Dedifferentiated amniotic fluid mesenchymal stem cell (primary cell): ENCODE results near the gene RPL10.

Source experiments
- DNase-seq: peaks from one replicate; pipeline ENCODE4 v3.0.0-alpha.2; 2016; ENCODE audit errors: extremely low spot score

RPL10 gene

GRCh38 chrX:154397888-154398667, at the start of gene RPL10:
TSS of gene RPL10 (plus strand) at chrX:154398377. CDS start at chrX:154398520, 143 bp downstream.
- DNase-seq = peak; percentile 91

- DNase-seq = no peak
Measured at GRCh38 chrX:154348646-154349358, 49.4 kb upstream of the RPL10 start.

GRCh38 chrX:154349359-154349935, 48.7 kb upstream of the RPL10 start:
- no peak for DNase-seq

GRCh38 chrX:154349979-154350378, 48.2 kb upstream of the RPL10 start:
- no peak for DNase-seq

GRCh38 chrX:154350429-154351182, 47.6 kb upstream of the RPL10 start:
- no peak for DNase-seq

- DNase-seq = no peak
Measured at GRCh38 chrX:154351183-154352011, 46.8 kb upstream of the RPL10 start.

GRCh38 chrX:154352012-154352401, 46.2 kb upstream of the RPL10 start:
- no peak for DNase-seq

- no peak for DNase-seq
Measured at GRCh38 chrX:154352466-154352865, 45.7 kb upstream of the RPL10 start.

GRCh38 chrX:154353172-154353843, 44.9 kb upstream of the RPL10 start:
- no peak for DNase-seq

GRCh38 chrX:154354013-154354412, 44.2 kb upstream of the RPL10 start:
- DNase-seq = no peak

GRCh38 chrX:154354516-154354915, 43.7 kb upstream of the RPL10 start:
- no peak for DNase-seq

- no peak for DNase-seq
Measured at GRCh38 chrX:154355094-154355775, 42.9 kb upstream of the RPL10 start.

- no peak for DNase-seq
Measured at GRCh38 chrX:154355776-154356140, 42.4 kb upstream of the RPL10 start.

GRCh38 chrX:154356596-154356995, 41.6 kb upstream of the RPL10 start:
- no peak for DNase-seq

- DNase-seq = no peak
Measured at GRCh38 chrX:154357205-154357604, 41.0 kb upstream of the RPL10 start.

GRCh38 chrX:154358011-154358410, 40.2 kb upstream of the RPL10 start:
- no peak for DNase-seq

GRCh38 chrX:154358829-154359228, 39.3 kb upstream of the RPL10 start:
- no peak for DNase-seq

GRCh38 chrX:154359362-154360154, 38.6 kb upstream of the RPL10 start:
- DNase-seq = no peak

- DNase-seq = no peak
Measured at GRCh38 chrX:154360155-154360713, 37.9 kb upstream of the RPL10 start.
